Breast epithelium (tissue), 4 donors: ENCODE results near the gene HHLA2. TPM values are rescaled to one million over a fixed set of nuclear protein-coding genes. Genes with fewer than 3 reads are reported as not detected.

Experiments used
- DNase-seq, 2 donors: peaks; one replicate each; pipeline ENCODE4 v3.0.0-alpha.2; 2019; ENCODE audit warnings: low spot score in 2 of 2
- H3K27ac ChIP-seq, 2 donors: fragments of 200-600 bp; sonication (generic) in 1 of 2; one replicate each; pipeline ENCODE4 v1.5.1; 2016 to 2019; ENCODE audit warnings: mild to moderate bottlenecking in 1 of 2
- H3K27me3 ChIP-seq, 2 donors: fragments of 200-600 bp; sonication (generic) in 1 of 2; one replicate each; pipeline versions ENCODE4 v1.5.1 to v1.6.0; 2017 to 2019; ENCODE audit warnings: control low read depth in 1 of 2, mild to moderate bottlenecking in 1 of 2
- H3K36me3 ChIP-seq: fragments of 200-600 bp; one replicate; pipeline ENCODE4 v1.5.1; 2019
- H3K4me1 ChIP-seq, 2 donors: fragments of 200-600 bp; sonication (generic); one replicate each; pipeline ENCODE4 v1.5.1; 2016 to 2019; ENCODE audit warnings: control low read depth in 1 of 2
- H3K4me3 ChIP-seq, 3 donors: fragments of 200-600 bp; sonication (generic); 1 replicate in 2 of 3; 2 replicates in 1 of 3; pipeline ENCODE4 v1.5.1; 2016 to 2019; ENCODE audit warnings: mild to moderate bottlenecking in 3 of 3, moderate library complexity in 2 of 3
- H3K9me3 ChIP-seq, 2 donors: fragments of 200-600 bp; sonication (generic) in 1 of 2; one replicate each; pipeline ENCODE4 v1.5.1; 2016 to 2019; ENCODE audit warnings: control low read depth in 1 of 2
- POLR2A ChIP-seq: fragments of 450-650 bp; IDR thresholded peaks from one replicate; pipeline ENCODE4 v1.6.1; 2016; ENCODE audit warnings: antibody characterized with exemption, mild to moderate bottlenecking, moderate library complexity
- POLR2AphosphoS5 ChIP-seq, 3 donors: sonication (generic); formaldehyde crosslinking; IDR thresholded peaks; one replicate each; pipeline ENCODE4 v1.6.1; 2017; ENCODE audit warnings: antibody characterized with exemption in 3 of 3
- intact Hi-C: fragments of 100-400 bp; cut with DNase I; formaldehyde crosslinking; loops from one replicate; pipeline ENCODE4 v1.15.1; 2023; ENCODE audit warnings: low total_unique reads
- total RNA-seq, 3 donors: library from RNA; depleted of rRNA; stranded (reverse); fragments of >200 nt; gene quantifications; one replicate each; pipeline ENCODE4 v1.1.0, GENCODE V29; 2016
- TF ChIP-seq, protein P1 (sequence below), 3 donors: fragments of 450-650 bp; IDR thresholded peaks; one replicate each; pipeline ENCODE4 v1.5.1; 2016 to 2017; ENCODE audit warnings: antibody characterized with exemption in 3 of 3, mild to moderate bottlenecking in 3 of 3, moderate library complexity in 3 of 3

Gene HHLA2
- total RNA-seq, 3 donors from 2014 or later: 1.6 TPM; not detected in 2

- H3K9me3 ChIP-seq: no peaks in the 10 kb centered on the region
- intact Hi-C loops: no loop called here
- no peak overlapping the region for H3K27ac ChIP-seq
- no peak for DNase-seq
- no peaks in the 10 kb centered on the region for H3K4me1 ChIP-seq
- no peaks in the 10 kb centered on the region for H3K27me3 ChIP-seq
- no peaks in the 10 kb centered on the region for H3K36me3 ChIP-seq
- TF ChIP-seq POLR2AphosphoS5 (IDR thresholded peaks at IDR 0.05): no peak
- no peak for TF ChIP-seq POLR2A
- TF ChIP-seq, protein P1, sequence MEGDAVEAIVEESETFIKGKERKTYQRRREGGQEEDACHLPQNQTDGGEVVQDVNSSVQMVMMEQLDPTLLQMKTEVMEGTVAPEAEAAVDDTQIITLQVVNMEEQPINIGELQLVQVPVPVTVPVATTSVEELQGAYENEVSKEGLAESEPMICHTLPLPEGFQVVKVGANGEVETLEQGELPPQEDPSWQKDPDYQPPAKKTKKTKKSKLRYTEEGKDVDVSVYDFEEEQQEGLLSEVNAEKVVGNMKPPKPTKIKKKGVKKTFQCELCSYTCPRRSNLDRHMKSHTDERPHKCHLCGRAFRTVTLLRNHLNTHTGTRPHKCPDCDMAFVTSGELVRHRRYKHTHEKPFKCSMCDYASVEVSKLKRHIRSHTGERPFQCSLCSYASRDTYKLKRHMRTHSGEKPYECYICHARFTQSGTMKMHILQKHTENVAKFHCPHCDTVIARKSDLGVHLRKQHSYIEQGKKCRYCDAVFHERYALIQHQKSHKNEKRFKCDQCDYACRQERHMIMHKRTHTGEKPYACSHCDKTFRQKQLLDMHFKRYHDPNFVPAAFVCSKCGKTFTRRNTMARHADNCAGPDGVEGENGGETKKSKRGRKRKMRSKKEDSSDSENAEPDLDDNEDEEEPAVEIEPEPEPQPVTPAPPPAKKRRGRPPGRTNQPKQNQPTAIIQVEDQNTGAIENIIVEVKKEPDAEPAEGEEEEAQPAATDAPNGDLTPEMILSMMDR (IDR thresholded peaks at IDR 0.05): no peak
- no peak overlapping the region for H3K4me3 ChIP-seq
Observed at GRCh38 chr3:108404368-108404767, 108.0 kb downstream of the HHLA2 start.

DNA sequence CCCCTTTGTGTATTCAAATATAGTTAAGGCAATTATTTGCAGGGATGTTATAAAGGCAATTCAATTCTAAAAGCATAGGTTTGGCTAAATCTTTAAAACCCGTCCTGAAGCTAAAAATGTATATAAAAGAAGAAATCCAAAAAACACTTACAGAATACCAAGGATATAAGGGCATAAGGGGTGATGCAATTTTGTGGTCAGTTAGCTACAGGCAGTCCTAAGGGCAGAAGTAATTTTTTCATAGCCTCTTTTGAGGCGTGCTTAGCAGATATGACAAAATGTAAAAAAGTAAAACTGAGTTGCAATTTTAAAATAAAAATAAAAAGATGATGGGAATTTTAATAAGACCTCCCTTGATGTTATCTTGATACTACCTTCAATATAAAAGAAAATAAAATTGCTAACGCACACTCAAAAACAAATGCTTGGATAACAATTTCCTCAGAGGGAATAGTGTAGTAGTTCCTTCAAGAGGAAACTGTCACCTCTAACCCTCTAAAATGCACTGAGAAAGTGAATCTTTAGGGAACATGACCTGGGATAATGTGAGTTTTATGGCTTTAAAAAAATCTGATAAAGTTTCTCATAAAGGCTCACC, 109.8 kb downstream of the HHLA2 start:
- intact Hi-C loops: no loop called here
- H3K27ac ChIP-seq: no peak overlapping the region
- DNase-seq: no peak
- H3K4me1 ChIP-seq: no peaks in the 10 kb centered on the region
- no peaks in the 10 kb centered on the region for H3K9me3 ChIP-seq
- H3K4me3 ChIP-seq: no peak overlapping the region
- TF ChIP-seq, protein P1 (IDR thresholded peaks at IDR 0.05): no peak
- TF ChIP-seq POLR2A (no peak), POLR2AphosphoS5 (IDR thresholded peaks at IDR 0.05) (no peak)
- no peaks in the 10 kb centered on the region for H3K27me3 ChIP-seq
- H3K36me3 ChIP-seq: no peaks in the 10 kb centered on the region

- Histone ChIP-seq H3K27ac (no peak overlapping the region), H3K4me3 (no peak overlapping the region), H3K9me3 (no peaks in the 10 kb centered on the region), H3K36me3 (no peaks in the 10 kb centered on the region), H3K4me1 (no peaks in the 10 kb centered on the region), H3K27me3 (no peaks in the 10 kb centered on the region)
- intact Hi-C loops: no loop called here
- TF ChIP-seq POLR2AphosphoS5 (IDR thresholded peaks at IDR 0.05) (no peak), POLR2A (no peak)
- TF ChIP-seq, protein P1 (IDR thresholded peaks at IDR 0.05): peak in 2 of 3 donors; percentile 48 to 49
- DNase-seq: no peak
Observed at GRCh38 chr3:108406661-108407206, 110.4 kb downstream of the HHLA2 start.

GRCh38 chr3:108407886-108408285, 111.5 kb downstream of the HHLA2 start:
- H3K27ac ChIP-seq: no peak overlapping the region
- H3K9me3 ChIP-seq: no peaks in the 10 kb centered on the region
- H3K36me3 ChIP-seq: no peaks in the 10 kb centered on the region
- H3K4me3 ChIP-seq: no peak overlapping the region
- H3K27me3 ChIP-seq: no peaks in the 10 kb centered on the region
- intact Hi-C loops: no loop called here
- no peak for TF ChIP-seq POLR2AphosphoS5 (IDR thresholded peaks at IDR 0.05)
- TF ChIP-seq, protein P1 (IDR thresholded peaks at IDR 0.05): no peak
- TF ChIP-seq POLR2A: no peak
- no peak for DNase-seq
- peaks cover 0 to 4% of the 10 kb centered on the region in 2 donors for H3K4me1 ChIP-seq

GRCh38 chr3:108408883-108409799, 112.8 kb downstream of the HHLA2 start:
- H3K9me3 ChIP-seq: no peaks in the 10 kb centered on the region
- TF ChIP-seq POLR2AphosphoS5 (IDR thresholded peaks at IDR 0.05) (no peak), POLR2A (no peak)
- TF ChIP-seq, protein P1 (IDR thresholded peaks at IDR 0.05): no peak
- no peak overlapping the region for H3K4me3 ChIP-seq
- intact Hi-C loops: no loop called here
- H3K36me3 ChIP-seq: no peaks in the 10 kb centered on the region
- no peak for DNase-seq
- H3K4me1 ChIP-seq: peaks cover 0 to 4% of the 10 kb centered on the region in 2 donors
- H3K27ac ChIP-seq: no peak overlapping the region
- H3K27me3 ChIP-seq: no peaks in the 10 kb centered on the region
